ENCODE measurements around the gene SH3D19. TPM values are rescaled to one million over a fixed set of nuclear protein-coding genes. Genes with fewer than 3 reads are reported as not detected.
"Not testable (repeated sequence)": the region's sequence is repeated elsewhere in the genome, so short reads cannot be mapped to it uniquely, and the experiment has no call there.

The SH3D19 gene
- total RNA-seq, 1 donor from 2014 or later = 39.3 TPM

DNA sequence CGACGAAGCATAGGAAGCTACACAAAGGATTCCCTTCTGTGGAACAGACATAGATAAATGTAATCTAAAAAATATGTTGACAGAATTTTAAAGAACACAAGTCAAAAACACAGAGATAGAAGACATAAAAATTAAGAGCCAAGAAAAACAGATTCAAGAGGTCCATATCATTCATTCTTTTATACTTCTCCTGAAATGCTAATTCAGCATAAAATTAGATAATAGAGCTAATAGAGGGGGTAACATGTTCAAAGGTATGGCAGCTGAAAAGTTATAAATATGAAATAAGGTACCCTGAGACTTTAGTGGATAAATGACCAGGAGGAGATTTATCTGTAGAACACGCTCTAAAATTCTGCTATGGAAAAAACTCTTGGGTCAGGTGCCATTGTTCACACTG is 85.8 kb downstream of the SH3D19 start:
- H3K9ac ChIP-seq = no peak overlapping the region
- H3F3A ChIP-seq (ENCODE audit: low read depth) = no peaks in the 10 kb centered on the region
- DNase-seq (ENCODE audit: low spot score) = no peak
- peaks cover 11% of the 10 kb centered on the region for H3K4me1 ChIP-seq
- H2AFZ ChIP-seq (replicated peaks) = no peak overlapping the region
- peaks cover 6% of the 10 kb centered on the region for H3K36me3 Mint-ChIP-seq
- H3K27ac Mint-ChIP-seq = no peak overlapping the region
- H3K27me3 ChIP-seq = no peaks in the 10 kb centered on the region
- no peak overlapping the region for H3K27ac ChIP-seq
- H3K79me2 ChIP-seq (ENCODE audit: low read depth) = peaks cover 53% of the 10 kb centered on the region
- H4K20me1 ChIP-seq (ENCODE audit: low read depth) = peaks cover 11% of the 10 kb centered on the region
- no peak overlapping the region for H3K4me2 ChIP-seq
- H3K4me3 ChIP-seq = no peak overlapping the region
- no peaks in the 10 kb centered on the region for H3K27me3 Mint-ChIP-seq (ENCODE audit: insufficient read depth, low read depth)
- no peaks in the 10 kb centered on the region for H3K36me3 ChIP-seq
- peaks cover 4% of the 10 kb centered on the region for H3K4me1 Mint-ChIP-seq
- TF ChIP-seq EZH2 (IDR thresholded peaks at IDR 0.05) (no peak), EZH2phosphoT487 (IDR thresholded peaks at IDR 0.05) (no peak)
- TF ChIP-seq, protein P1, sequence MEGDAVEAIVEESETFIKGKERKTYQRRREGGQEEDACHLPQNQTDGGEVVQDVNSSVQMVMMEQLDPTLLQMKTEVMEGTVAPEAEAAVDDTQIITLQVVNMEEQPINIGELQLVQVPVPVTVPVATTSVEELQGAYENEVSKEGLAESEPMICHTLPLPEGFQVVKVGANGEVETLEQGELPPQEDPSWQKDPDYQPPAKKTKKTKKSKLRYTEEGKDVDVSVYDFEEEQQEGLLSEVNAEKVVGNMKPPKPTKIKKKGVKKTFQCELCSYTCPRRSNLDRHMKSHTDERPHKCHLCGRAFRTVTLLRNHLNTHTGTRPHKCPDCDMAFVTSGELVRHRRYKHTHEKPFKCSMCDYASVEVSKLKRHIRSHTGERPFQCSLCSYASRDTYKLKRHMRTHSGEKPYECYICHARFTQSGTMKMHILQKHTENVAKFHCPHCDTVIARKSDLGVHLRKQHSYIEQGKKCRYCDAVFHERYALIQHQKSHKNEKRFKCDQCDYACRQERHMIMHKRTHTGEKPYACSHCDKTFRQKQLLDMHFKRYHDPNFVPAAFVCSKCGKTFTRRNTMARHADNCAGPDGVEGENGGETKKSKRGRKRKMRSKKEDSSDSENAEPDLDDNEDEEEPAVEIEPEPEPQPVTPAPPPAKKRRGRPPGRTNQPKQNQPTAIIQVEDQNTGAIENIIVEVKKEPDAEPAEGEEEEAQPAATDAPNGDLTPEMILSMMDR (IDR thresholded peaks at IDR 0.05) = no peak
- peaks cover 4% of the 10 kb centered on the region for H3K9me3 Mint-ChIP-seq
- no peaks in the 10 kb centered on the region for H3K9me3 ChIP-seq (ENCODE audit: low read depth)
- H3K4me3 Mint-ChIP-seq = no peak overlapping the region

DNA sequence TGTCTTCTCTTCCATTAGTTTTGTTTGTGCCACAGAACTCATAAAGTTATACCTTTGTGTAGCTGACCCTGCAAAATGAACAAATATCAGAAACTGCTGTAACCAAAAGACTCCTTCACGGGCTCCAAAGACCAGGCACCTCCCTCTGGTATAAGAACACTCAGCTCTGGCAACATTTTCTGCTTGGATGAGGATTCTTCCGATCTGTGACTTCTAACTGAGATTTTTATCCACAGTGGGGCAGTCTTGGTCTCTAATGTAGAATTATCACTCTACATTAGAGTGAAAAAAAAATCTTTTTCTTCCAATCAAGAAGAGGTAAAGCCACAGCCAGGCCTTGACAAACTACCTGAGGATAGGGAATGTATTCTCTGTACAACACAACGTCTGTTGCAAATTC is 86.9 kb downstream of the SH3D19 start:
- H3K9ac ChIP-seq = no peak overlapping the region
- H3K4me3 Mint-ChIP-seq = no peak overlapping the region
- no peak for DNase-seq (ENCODE audit: low spot score)

DNA sequence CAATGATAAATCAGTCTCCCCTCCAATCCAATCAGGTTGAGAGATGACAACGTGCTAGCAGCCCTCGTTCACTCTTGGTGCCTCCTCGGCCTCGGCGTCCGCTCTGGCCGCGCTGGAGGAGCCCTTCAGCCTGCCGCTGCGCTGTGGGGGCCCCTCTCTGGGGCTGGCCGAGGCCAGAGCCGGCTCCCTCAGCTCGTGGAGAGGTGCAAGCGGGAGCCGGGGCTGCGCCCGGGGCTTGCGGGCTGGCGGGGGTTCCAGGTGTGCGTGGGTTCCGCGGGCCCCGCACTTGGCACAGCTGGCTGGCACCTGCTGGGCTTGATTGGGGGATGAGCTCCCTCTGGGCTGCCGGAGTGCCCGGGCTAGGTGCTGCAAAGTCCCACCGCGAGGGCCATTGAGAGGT is 89.4 kb downstream of the SH3D19 start:
- Histone ChIP-seq H3K9ac (no peak overlapping the region), H3K27me3 (no peaks in the 10 kb centered on the region), H4K20me1 (ENCODE audit: low read depth) (peaks cover 4% of the 10 kb centered on the region), H3K79me2 (ENCODE audit: low read depth) (peaks cover 29% of the 10 kb centered on the region), H3K27ac (no peak overlapping the region), H3K9me3 (ENCODE audit: low read depth) (no peaks in the 10 kb centered on the region), H3K4me1 (no peaks in the 10 kb centered on the region), H2AFZ (replicated peaks) (no peak overlapping the region), H3K36me3 (no peaks in the 10 kb centered on the region), H3F3A (ENCODE audit: low read depth) (no peaks in the 10 kb centered on the region), H3K4me3 (no peak overlapping the region), H3K4me2 (no peak overlapping the region)
- TF ChIP-seq, protein P1 (IDR thresholded peaks at IDR 0.05) = no peak
- TF ChIP-seq EZH2 (IDR thresholded peaks at IDR 0.05) (no peak), EZH2phosphoT487 (IDR thresholded peaks at IDR 0.05) (no peak)
- no peak overlapping the region for H3K4me3 Mint-ChIP-seq
- H3K27ac Mint-ChIP-seq = no peak overlapping the region
- peaks cover 11% of the 10 kb centered on the region for H3K36me3 Mint-ChIP-seq
- peaks cover 4% of the 10 kb centered on the region for H3K9me3 Mint-ChIP-seq
- no peaks in the 10 kb centered on the region for H3K27me3 Mint-ChIP-seq (ENCODE audit: insufficient read depth, low read depth)
- no peaks in the 10 kb centered on the region for H3K4me1 Mint-ChIP-seq
- DNase-seq (ENCODE audit: low spot score) = no peak

More for the DNA sequence above, 86.9 kb downstream of the SH3D19 start:
- no peak overlapping the region for H3K4me3 ChIP-seq
- peaks cover 52% of the 10 kb centered on the region for H3K79me2 ChIP-seq (ENCODE audit: low read depth)
- H3K36me3 Mint-ChIP-seq = peaks cover 6% of the 10 kb centered on the region
- peaks cover 9% of the 10 kb centered on the region for H4K20me1 ChIP-seq (ENCODE audit: low read depth)
- H3K4me1 Mint-ChIP-seq = peaks cover 3% of the 10 kb centered on the region
- peaks cover 4% of the 10 kb centered on the region for H3K9me3 Mint-ChIP-seq
- no peak overlapping the region for H3K4me2 ChIP-seq
- no peaks in the 10 kb centered on the region for H3K27me3 ChIP-seq
- H3K9me3 ChIP-seq (ENCODE audit: low read depth) = no peaks in the 10 kb centered on the region
- no peaks in the 10 kb centered on the region for H3K36me3 ChIP-seq
- H3K27ac Mint-ChIP-seq = no peak overlapping the region
- H3K27ac ChIP-seq = no peak overlapping the region
- no peaks in the 10 kb centered on the region for H3K27me3 Mint-ChIP-seq (ENCODE audit: insufficient read depth, low read depth)
- H2AFZ ChIP-seq (replicated peaks) = no peak overlapping the region
- TF ChIP-seq EZH2phosphoT487 (IDR thresholded peaks at IDR 0.05) = no peak
- TF ChIP-seq, protein P1 (IDR thresholded peaks at IDR 0.05) = no peak
- no peaks in the 10 kb centered on the region for H3F3A ChIP-seq (ENCODE audit: low read depth)
- H3K4me1 ChIP-seq = peaks cover 7% of the 10 kb centered on the region

DNA sequence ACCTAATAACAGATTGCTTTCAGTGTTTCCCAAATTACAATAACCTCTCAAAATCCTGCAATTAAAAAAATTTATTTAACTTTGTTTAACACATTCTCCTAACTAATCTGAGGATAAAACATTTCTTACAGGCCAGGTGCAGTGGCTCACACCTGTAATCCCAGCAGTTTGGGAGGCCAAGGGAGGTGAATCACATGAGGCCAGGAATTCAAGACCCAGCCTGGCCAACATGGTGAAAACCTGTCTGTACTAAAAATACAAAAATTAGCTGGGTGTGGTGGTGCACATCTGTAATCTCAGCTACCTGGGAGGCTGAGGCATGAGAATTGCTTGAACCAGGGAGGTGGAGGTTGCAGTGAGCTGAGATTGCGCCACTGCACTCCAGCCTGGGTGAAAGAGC is 90.0 kb downstream of the SH3D19 start:
- peaks cover 11% of the 10 kb centered on the region for H3K36me3 Mint-ChIP-seq
- not testable (repeated sequence) for H3K4me3 Mint-ChIP-seq; H4K20me1 ChIP-seq (ENCODE audit: low read depth); H3K9me3 Mint-ChIP-seq; H3K4me3 ChIP-seq; H3K27ac ChIP-seq; DNase-seq (ENCODE audit: low spot score); H3K4me1 Mint-ChIP-seq; H2AFZ ChIP-seq (replicated peaks); H3K36me3 ChIP-seq; H3K27ac Mint-ChIP-seq; H3K4me1 ChIP-seq; H3K9ac ChIP-seq; H3F3A ChIP-seq (ENCODE audit: low read depth); H3K27me3 ChIP-seq; H3K4me2 ChIP-seq; H3K27me3 Mint-ChIP-seq (ENCODE audit: insufficient read depth, low read depth); H3K9me3 ChIP-seq (ENCODE audit: low read depth)
- peaks cover 23% of the 10 kb centered on the region for H3K79me2 ChIP-seq (ENCODE audit: low read depth)
